ENCODE measurements around the gene ELP6. TPM values are rescaled to one million over a fixed set of nuclear protein-coding genes. Genes with fewer than 3 reads are reported as not detected.

The ELP6 gene
- total and polyA plus RNA-seq, 8 donors = 6.2 to 28.3 (median 18.0) TPM; not detected in 1

DNA sequence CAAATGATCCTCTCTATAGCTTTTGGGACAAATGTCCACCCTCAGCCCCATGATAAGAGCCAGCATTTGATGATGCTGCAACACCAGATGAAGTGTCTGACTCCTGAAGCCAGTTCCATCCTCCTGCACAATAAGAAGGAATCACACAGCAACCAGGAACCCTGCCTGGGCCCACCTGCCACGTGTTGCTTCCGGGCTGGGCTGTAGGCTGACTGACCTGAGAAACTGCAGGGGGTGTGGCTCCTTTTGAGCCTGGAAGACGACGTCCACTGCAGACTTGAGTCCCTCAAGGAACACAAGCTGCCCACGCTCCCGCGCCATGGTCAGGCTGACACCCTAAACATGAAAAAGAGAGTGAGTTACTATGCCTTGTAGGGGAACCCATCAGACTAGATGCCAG, 9.4 kb downstream of the ELP6 start:
- intact Hi-C loops (cut with DNase I; ENCODE audit: low total_unique reads) = no loop called here

GRCh38 chr3:47503033-47503432, 10.5 kb downstream of the ELP6 start:
- no peaks in the 10 kb centered on the region for H3K9me3 ChIP-seq
- peaks cover 27 to 98% (median 88%) of the 10 kb centered on the region in 4 donors for H3K36me3 ChIP-seq
- TF ChIP-seq, protein P1, sequence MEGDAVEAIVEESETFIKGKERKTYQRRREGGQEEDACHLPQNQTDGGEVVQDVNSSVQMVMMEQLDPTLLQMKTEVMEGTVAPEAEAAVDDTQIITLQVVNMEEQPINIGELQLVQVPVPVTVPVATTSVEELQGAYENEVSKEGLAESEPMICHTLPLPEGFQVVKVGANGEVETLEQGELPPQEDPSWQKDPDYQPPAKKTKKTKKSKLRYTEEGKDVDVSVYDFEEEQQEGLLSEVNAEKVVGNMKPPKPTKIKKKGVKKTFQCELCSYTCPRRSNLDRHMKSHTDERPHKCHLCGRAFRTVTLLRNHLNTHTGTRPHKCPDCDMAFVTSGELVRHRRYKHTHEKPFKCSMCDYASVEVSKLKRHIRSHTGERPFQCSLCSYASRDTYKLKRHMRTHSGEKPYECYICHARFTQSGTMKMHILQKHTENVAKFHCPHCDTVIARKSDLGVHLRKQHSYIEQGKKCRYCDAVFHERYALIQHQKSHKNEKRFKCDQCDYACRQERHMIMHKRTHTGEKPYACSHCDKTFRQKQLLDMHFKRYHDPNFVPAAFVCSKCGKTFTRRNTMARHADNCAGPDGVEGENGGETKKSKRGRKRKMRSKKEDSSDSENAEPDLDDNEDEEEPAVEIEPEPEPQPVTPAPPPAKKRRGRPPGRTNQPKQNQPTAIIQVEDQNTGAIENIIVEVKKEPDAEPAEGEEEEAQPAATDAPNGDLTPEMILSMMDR (IDR thresholded peaks at IDR 0.05) = no peak
- TF ChIP-seq POLR2A (IDR thresholded peaks at IDR 0.05) (no peak), EP300 (IDR thresholded peaks at IDR 0.05) (no peak), POLR2AphosphoS5 (IDR thresholded peaks at IDR 0.05) (no peak)
- H3K4me1 ChIP-seq = no peaks in the 10 kb centered on the region
- no peak for DNase-seq
- intact Hi-C loops (cut with DNase I; ENCODE audit: low total_unique reads) = no loop called here
- no peak overlapping the region for H3K27ac ChIP-seq
- WGBS, 5 donors = 89 to 99% (median 95%) methylated on average over 2 of the region's 2 CpGs
- H3K4me3 ChIP-seq = no peak overlapping the region
- H3K27me3 ChIP-seq = no peaks in the 10 kb centered on the region

More for the DNA sequence above, 9.4 kb downstream of the ELP6 start:
- H3K27ac ChIP-seq = no peak overlapping the region
- no peak for TF ChIP-seq EP300 (IDR thresholded peaks at IDR 0.05)
- TF ChIP-seq, protein P1 (IDR thresholded peaks at IDR 0.05) = no peak
- no peak for TF ChIP-seq POLR2A (IDR thresholded peaks at IDR 0.05)
- TF ChIP-seq POLR2AphosphoS5 (IDR thresholded peaks at IDR 0.05) = no peak
- H3K4me1 ChIP-seq = no peaks in the 10 kb centered on the region
- peaks cover 31 to 98% (median 88%) of the 10 kb centered on the region in 4 donors for H3K36me3 ChIP-seq
- H3K4me3 ChIP-seq = no peak overlapping the region
- no peaks in the 10 kb centered on the region for H3K9me3 ChIP-seq
- DNase-seq = no peak
- H3K27me3 ChIP-seq = no peaks in the 10 kb centered on the region
- WGBS, 5 donors = 79 to 87% (median 84%) methylated on average over 5 to 7 of the region's 7 CpGs

GRCh38 chr3:47496892-47497291, 16.6 kb downstream of the ELP6 start:
- no peaks in the 10 kb centered on the region for H3K4me1 ChIP-seq
- no peak for TF ChIP-seq POLR2AphosphoS5 (IDR thresholded peaks at IDR 0.05)
- TF ChIP-seq, protein P1 (IDR thresholded peaks at IDR 0.05) = no peak
- no peak for TF ChIP-seq EP300 (IDR thresholded peaks at IDR 0.05)
- H3K4me3 ChIP-seq = no peak overlapping the region
- H3K27me3 ChIP-seq = no peaks in the 10 kb centered on the region
- H3K36me3 ChIP-seq = peaks cover 25 to 81% (median 75%) of the 10 kb centered on the region in 4 donors
- DNase-seq = no peak
- no peak overlapping the region for H3K27ac ChIP-seq
- intact Hi-C loops (cut with DNase I; ENCODE audit: low total_unique reads) = no loop called here
- H3K9me3 ChIP-seq = no peaks in the 10 kb centered on the region

- H3K4me1 ChIP-seq = no peaks in the 10 kb centered on the region
- WGBS, 5 donors = 93 to 98% (median 95%) methylated on average over 8 of the region's 8 CpGs
- no peaks in the 10 kb centered on the region for H3K27me3 ChIP-seq
- TF ChIP-seq, protein P1 (IDR thresholded peaks at IDR 0.05) = no peak
- TF ChIP-seq POLR2A (IDR thresholded peaks at IDR 0.05) (no peak), POLR2AphosphoS5 (IDR thresholded peaks at IDR 0.05) (no peak), EP300 (IDR thresholded peaks at IDR 0.05) (no peak)
- H3K36me3 ChIP-seq = peaks cover 25 to 77% (median 69%) of the 10 kb centered on the region in 4 donors
- H3K4me3 ChIP-seq = no peak overlapping the region
- H3K27ac ChIP-seq = no peak overlapping the region
- intact Hi-C loops (cut with DNase I; ENCODE audit: low total_unique reads) = no loop called here
- no peak for DNase-seq
- H3K9me3 ChIP-seq = no peaks in the 10 kb centered on the region
These were observed 17.6 kb downstream of the ELP6 start for GRCh38 chr3:47495886-47496285.
